ENCODE measurements around the gene SDHAF3. TPM values are rescaled to one million over a fixed set of nuclear protein-coding genes. Genes with fewer than 3 reads are reported as not detected.

Gene SDHAF3
- total RNA-seq, 1 donor from 2014 or later, result 17.1 TPM

DNA sequence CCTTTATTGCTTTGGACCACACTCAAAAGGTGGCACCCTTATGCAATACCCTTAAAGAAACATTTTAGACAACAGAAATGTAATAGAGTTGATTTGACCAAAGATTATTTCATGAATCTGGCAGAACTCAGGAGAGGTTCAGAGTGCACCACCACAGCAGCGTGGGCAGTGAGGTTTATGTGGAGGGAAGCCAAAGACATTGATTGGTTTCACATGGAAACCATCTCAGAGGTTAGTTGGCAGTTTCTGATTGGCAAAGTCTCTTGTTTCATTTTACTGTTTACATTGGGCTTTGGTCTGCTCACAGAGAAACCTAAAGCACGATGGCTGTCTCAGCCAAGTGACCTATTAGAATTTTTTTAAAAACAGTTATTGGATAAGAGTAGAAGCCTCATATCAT is 101.3 kb downstream of the SDHAF3 start:
- Mint-ChIP-seq H3K4me3 (ENCODE audit: low read depth) (no peak overlapping the region), H3K27ac (no peak overlapping the region), H3K9me3 (ENCODE audit: low read depth) (peaks cover 11% of the 10 kb centered on the region), H3K4me1 (ENCODE audit: low read depth) (no peaks in the 10 kb centered on the region), H3K27me3 (peaks cover 5% of the 10 kb centered on the region), H3K36me3 (ENCODE audit: insufficient read depth) (no peaks in the 10 kb centered on the region)
- no peak for DNase-seq (ENCODE audit: low spot score, unreplicated experiment)
- TF ChIP-seq, protein P1, sequence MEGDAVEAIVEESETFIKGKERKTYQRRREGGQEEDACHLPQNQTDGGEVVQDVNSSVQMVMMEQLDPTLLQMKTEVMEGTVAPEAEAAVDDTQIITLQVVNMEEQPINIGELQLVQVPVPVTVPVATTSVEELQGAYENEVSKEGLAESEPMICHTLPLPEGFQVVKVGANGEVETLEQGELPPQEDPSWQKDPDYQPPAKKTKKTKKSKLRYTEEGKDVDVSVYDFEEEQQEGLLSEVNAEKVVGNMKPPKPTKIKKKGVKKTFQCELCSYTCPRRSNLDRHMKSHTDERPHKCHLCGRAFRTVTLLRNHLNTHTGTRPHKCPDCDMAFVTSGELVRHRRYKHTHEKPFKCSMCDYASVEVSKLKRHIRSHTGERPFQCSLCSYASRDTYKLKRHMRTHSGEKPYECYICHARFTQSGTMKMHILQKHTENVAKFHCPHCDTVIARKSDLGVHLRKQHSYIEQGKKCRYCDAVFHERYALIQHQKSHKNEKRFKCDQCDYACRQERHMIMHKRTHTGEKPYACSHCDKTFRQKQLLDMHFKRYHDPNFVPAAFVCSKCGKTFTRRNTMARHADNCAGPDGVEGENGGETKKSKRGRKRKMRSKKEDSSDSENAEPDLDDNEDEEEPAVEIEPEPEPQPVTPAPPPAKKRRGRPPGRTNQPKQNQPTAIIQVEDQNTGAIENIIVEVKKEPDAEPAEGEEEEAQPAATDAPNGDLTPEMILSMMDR (IDR thresholded peaks at IDR 0.05; ENCODE audit: unreplicated experiment), result no peak

DNA sequence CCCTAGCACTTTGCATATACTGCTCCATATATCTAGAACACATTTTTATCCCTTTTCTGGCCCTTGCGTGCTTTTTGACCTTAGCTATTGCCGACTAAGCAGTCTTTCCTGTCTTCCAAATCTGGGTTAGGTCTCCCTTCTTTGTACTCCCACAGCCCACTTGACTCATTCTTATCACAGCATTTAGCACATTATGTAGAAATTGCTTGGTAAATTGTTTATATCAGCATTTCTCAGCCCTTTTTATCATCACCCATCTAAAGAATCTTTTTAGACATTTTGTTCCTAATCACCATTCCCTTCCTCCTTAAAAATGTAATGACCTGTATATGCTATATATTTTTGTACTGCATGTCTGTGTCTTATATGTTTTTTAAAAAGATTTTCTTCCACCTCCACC is 101.7 kb downstream of the SDHAF3 start:
- Mint-ChIP-seq H3K27me3 (peaks cover 5% of the 10 kb centered on the region), H3K27ac (no peak overlapping the region), H3K36me3 (ENCODE audit: insufficient read depth) (no peaks in the 10 kb centered on the region), H3K9me3 (ENCODE audit: low read depth) (peaks cover 10% of the 10 kb centered on the region), H3K4me1 (ENCODE audit: low read depth) (no peaks in the 10 kb centered on the region), H3K4me3 (ENCODE audit: low read depth) (no peak overlapping the region)
- no peak for DNase-seq (ENCODE audit: low spot score, unreplicated experiment)
- TF ChIP-seq, protein P1 (IDR thresholded peaks at IDR 0.05; ENCODE audit: unreplicated experiment), result no peak

DNA sequence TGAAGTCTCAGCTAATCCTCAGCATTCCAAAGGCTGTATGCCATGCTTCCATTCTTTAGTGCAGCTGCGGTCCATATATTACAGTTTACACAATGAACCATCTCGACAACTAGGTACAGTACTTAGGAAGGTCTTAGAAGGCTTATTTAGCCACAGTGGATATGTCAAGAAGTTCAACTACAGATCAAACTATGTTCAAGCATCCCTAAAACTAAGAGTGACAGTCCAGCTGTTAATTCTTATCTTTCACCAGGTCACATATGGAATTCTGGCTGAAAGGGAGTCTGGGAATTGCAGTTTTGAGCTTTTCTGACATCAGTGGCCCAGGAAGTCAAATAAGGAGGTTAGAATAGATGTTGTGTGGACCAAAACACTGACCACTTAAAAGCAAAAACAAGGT is 106.8 kb downstream of the SDHAF3 start:
- H3K9me3 Mint-ChIP-seq (ENCODE audit: low read depth), result no peaks in the 10 kb centered on the region
- no peak overlapping the region for H3K4me3 Mint-ChIP-seq (ENCODE audit: low read depth)
- H3K4me1 Mint-ChIP-seq (ENCODE audit: low read depth), result peaks cover 5% of the 10 kb centered on the region
- H3K36me3 Mint-ChIP-seq (ENCODE audit: insufficient read depth), result no peaks in the 10 kb centered on the region
- H3K27me3 Mint-ChIP-seq, result no peaks in the 10 kb centered on the region
- H3K27ac Mint-ChIP-seq, result no peak overlapping the region
- DNase-seq (ENCODE audit: low spot score, unreplicated experiment), result no peak
- TF ChIP-seq, protein P1 (IDR thresholded peaks at IDR 0.05; ENCODE audit: unreplicated experiment), result no peak

DNA sequence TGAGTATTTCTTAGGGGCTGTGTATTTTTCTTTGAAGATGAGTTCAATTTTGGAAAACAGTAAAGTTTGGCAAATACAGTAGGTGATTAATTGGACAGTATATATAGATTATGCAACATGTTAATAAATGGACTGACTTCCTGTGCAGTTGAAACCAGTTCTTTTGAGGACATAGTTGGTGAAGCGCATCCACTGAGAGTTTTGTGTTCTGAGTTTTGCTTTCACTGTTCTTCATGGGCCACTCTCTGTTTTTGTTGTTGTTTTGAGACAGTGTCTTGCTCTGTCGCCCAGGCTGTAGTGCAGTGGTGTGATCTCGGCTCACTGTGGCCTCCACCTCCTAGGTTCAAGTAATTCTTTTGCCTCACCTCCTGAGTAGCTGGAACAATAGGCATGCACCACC is 109.0 kb downstream of the SDHAF3 start:
- H3K27ac Mint-ChIP-seq, result no peak overlapping the region
- TF ChIP-seq, protein P1 (IDR thresholded peaks at IDR 0.05; ENCODE audit: unreplicated experiment), result no peak

More for the DNA sequence above, 109.0 kb downstream of the SDHAF3 start:
- Mint-ChIP-seq H3K4me1 (ENCODE audit: low read depth) (peaks cover 5% of the 10 kb centered on the region), H3K36me3 (ENCODE audit: insufficient read depth) (no peaks in the 10 kb centered on the region), H3K4me3 (ENCODE audit: low read depth) (no peak overlapping the region), H3K27me3 (no peaks in the 10 kb centered on the region), H3K9me3 (ENCODE audit: low read depth) (no peaks in the 10 kb centered on the region)
- no peak for DNase-seq (ENCODE audit: low spot score, unreplicated experiment)

Other genes with a start within 250 kb of the SDHAF3 start
- 0.38 and 1.00 TPM in 2 replicates for gene DLX6, start 112.1 kb upstream of the SDHAF3 start, total RNA-seq
- 1.7 and 3.8 TPM in 2 replicates for gene DLX5, start 92.9 kb upstream of the SDHAF3 start, total RNA-seq

Measured in progenitor cell of endocrine pancreas (in vitro differentiated cells).